ENCODE measurements around the gene ZFAND4. TPM values are rescaled to one million over a fixed set of nuclear protein-coding genes. Genes with fewer than 3 reads are reported as not detected.

Gene ZFAND4
- polyA plus RNA-seq (2012; ENCODE audit: insufficient read length, low read depth), result 0.44 TPM

GRCh38 chr10:45672181-45673073, at the start of gene ZFAND4:
Gene ZFAND4 (minus strand): TSS chr10:45672772. CDS start chr10:45663725, 9,047 bp downstream.
- TF ChIP-seq FOXP2 (optimal IDR thresholded peaks at IDR 0.05; ENCODE audit: borderline replicate concordance, extremely low read depth, extremely low read length, insufficient read depth), result peak; percentile 26
- no peak for TF ChIP-seq SIN3A (IDR thresholded peaks at IDR 0.05; ENCODE audit: borderline replicate concordance, insufficient read depth, low read length)

- TF ChIP-seq TAF1 (IDR thresholded peaks at IDR 0.05; ENCODE audit: borderline replicate concordance, insufficient read depth, low read length) (no peak), FOXP2 (optimal IDR thresholded peaks at IDR 0.05; ENCODE audit: borderline replicate concordance, extremely low read depth, extremely low read length, insufficient read depth) (no peak), POLR2AphosphoS5 (IDR thresholded peaks at IDR 0.05; ENCODE audit: low read depth, low read length) (no peak), SIN3A (IDR thresholded peaks at IDR 0.05; ENCODE audit: borderline replicate concordance, insufficient read depth, low read length) (no peak), REST (IDR thresholded peaks at IDR 0.05; ENCODE audit: insufficient read depth in 1 of 2, low read depth in 2 of 2, low read length in 2 of 2) (no peak)
These were observed 2.8 kb upstream of the ZFAND4 start for GRCh38 chr10:45675388-45675787.

- no peak for TF ChIP-seq POLR2AphosphoS5 (IDR thresholded peaks at IDR 0.05; ENCODE audit: low read depth, low read length)
- no peak for TF ChIP-seq TAF1 (IDR thresholded peaks at IDR 0.05; ENCODE audit: borderline replicate concordance, insufficient read depth, low read length)
- no peak for TF ChIP-seq REST (IDR thresholded peaks at IDR 0.05; ENCODE audit: insufficient read depth in 1 of 2, low read depth in 2 of 2, low read length in 2 of 2)
- TF ChIP-seq SIN3A (IDR thresholded peaks at IDR 0.05; ENCODE audit: borderline replicate concordance, insufficient read depth, low read length), result no peak
- no peak for TF ChIP-seq FOXP2 (optimal IDR thresholded peaks at IDR 0.05; ENCODE audit: borderline replicate concordance, extremely low read depth, extremely low read length, insufficient read depth)
These were observed 589 bp upstream of the ZFAND4 start for GRCh38 chr10:45673074-45673648.

DNA sequence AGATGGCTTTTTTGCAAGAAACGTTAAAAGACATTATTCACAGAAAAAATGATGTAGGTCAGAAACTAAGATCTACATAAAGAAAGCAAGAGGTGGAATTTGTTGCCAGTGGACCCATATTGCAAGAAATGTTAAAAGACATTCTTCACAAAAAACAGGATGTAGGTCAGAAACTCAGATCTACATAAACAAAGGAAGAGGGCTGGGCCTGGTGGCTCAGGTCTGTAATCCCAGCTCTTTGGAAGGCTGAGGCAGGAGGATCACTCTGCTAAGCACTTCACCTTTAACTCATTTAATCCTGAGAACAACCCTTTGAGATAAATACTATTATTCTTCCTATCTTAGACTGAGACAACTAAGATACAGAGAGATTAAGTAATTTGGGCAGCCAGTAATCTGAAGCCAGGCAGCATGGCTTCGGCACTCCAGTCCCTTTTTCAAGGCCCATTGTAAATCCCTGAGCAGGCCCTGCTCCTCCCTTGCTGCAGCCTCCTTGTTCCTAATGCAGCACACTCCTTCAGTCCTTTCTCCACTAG, 11.6 kb downstream of the ZFAND4 start:
- no peak for TF ChIP-seq FOXP2 (optimal IDR thresholded peaks at IDR 0.05; ENCODE audit: borderline replicate concordance, extremely low read depth, extremely low read length, insufficient read depth)

- TF ChIP-seq REST (IDR thresholded peaks at IDR 0.05; ENCODE audit: insufficient read depth in 1 of 2, low read depth in 2 of 2, low read length in 2 of 2) (no peak), TAF1 (IDR thresholded peaks at IDR 0.05; ENCODE audit: borderline replicate concordance, insufficient read depth, low read length) (no peak), FOXP2 (optimal IDR thresholded peaks at IDR 0.05; ENCODE audit: borderline replicate concordance, extremely low read depth, extremely low read length, insufficient read depth) (no peak)
These were observed 15.3 kb downstream of the ZFAND4 start for GRCh38 chr10:45657033-45657926.

Measured in PFSK-1 (cell line).